Stomach (tissue), 9 donors: ENCODE results near the gene BCAS1. TPM values are rescaled to one million over a fixed set of nuclear protein-coding genes. Genes with fewer than 3 reads are reported as not detected.

Source experiments
- DNase-seq, 2 donors: peaks; one replicate each; pipeline versions ENCODE4 v3.0.0 to v3.0.0-alpha.2; 2013 to 2019
- H3K27ac ChIP-seq, 5 donors: fragments of 200-600 bp in 4 of 5; sonication (generic) in 4 of 5; one replicate each; pipeline ENCODE4 v1.5.1; 2013 to 2019; ENCODE audit warnings: mild to moderate bottlenecking in 1 of 5, moderate library complexity in 1 of 5
- H3K27me3 ChIP-seq, 3 donors: fragments of 200-600 bp; sonication (generic); one replicate each; pipeline ENCODE4 v1.5.1; 2017 to 2019; ENCODE audit warnings: mixed run types in 1 of 3
- H3K36me3 ChIP-seq, 4 donors: fragments of 200-600 bp; sonication (generic); 1 replicate in 3 of 4; 2 replicates in 1 of 4; pipeline ENCODE4 v1.5.1; 2016 to 2019
- H3K4me1 ChIP-seq, 4 donors: fragments of 200-600 bp; sonication (generic); one replicate each; pipeline ENCODE4 v1.5.1; 2016 to 2019
- H3K4me3 ChIP-seq, 4 donors: fragments of 200-600 bp; sonication (generic) in 3 of 4; one replicate each; pipeline ENCODE4 v1.5.1; 2016 to 2019; ENCODE audit warnings: mild to moderate bottlenecking in 1 of 4
- H3K9me3 ChIP-seq, 4 donors: fragments of 200-600 bp; sonication (generic); one replicate each; pipeline ENCODE4 v1.5.1; 2016 to 2019
- EP300 ChIP-seq: sonication (generic); formaldehyde crosslinking; IDR thresholded peaks from one replicate; pipeline ENCODE4 v1.6.1; 2017; ENCODE audit warnings: antibody characterized with exemption
- POLR2A ChIP-seq, 4 donors: fragments of 450-650 bp; IDR thresholded peaks; one replicate each; pipeline ENCODE4 v1.6.1; 2016; ENCODE audit warnings: antibody characterized with exemption in 4 of 4, control low read depth in 2 of 4, mild to moderate bottlenecking in 1 of 4, moderate library complexity in 1 of 4
- POLR2AphosphoS5 ChIP-seq, 3 donors: sonication (generic); formaldehyde crosslinking; IDR thresholded peaks; one replicate each; pipeline ENCODE4 v1.6.1; 2016; ENCODE audit warnings: antibody characterized with exemption in 3 of 3
- WGBS, 5 donors: extraction: QIAGEN DNeasy Blood & Tissue Kit in 3 of 5; methylation state at CpG; one replicate each; pipeline versions ENCODE4 v1.1.5 to v1.1.7; 2013 to 2018; 5-methylcytosine and 5-hydroxymethylcytosine counted together
- intact Hi-C: fragments of 100-400 bp; cut with DNase I; formaldehyde crosslinking; loops from one replicate; pipeline ENCODE4 v1.15.1; 2023; ENCODE audit warnings: low total_unique reads
- polyA plus RNA-seq, 3 donors: library from polyadenylated mRNA; stranded (reverse); fragments of 200-250 nt; gene quantifications; one replicate each; pipeline ENCODE4 v1.2.3, GENCODE V29; 2013
- total RNA-seq, 5 donors: library from RNA; depleted of rRNA; stranded (reverse); fragments of >200 nt; gene quantifications; one replicate each; pipeline versions ENCODE4 v1.1.0 to v1.2.3, GENCODE V29; 2014 to 2016
- TF ChIP-seq, protein P1 (sequence below), 7 experiments: fragments of 450-650 bp in 4 of 7; fragments of 200-600 bp in 3 of 7; sonication (generic) in 3 of 7; IDR thresholded peaks; one replicate each; pipeline ENCODE4 v1.5.1; 2016 to 2019; ENCODE audit warnings: antibody characterized with exemption in 7 of 7, control low read depth in 2 of 7, mild to moderate bottlenecking in 1 of 7
- donor health status: healthy with polysubstance abuse.
- donor health status: Bipolar disorder and iron deficiency.
- donor health status: healthy.

The BCAS1 gene
- total and polyA plus RNA-seq, 8 donors = 6.3 to 145 (median 84.6) TPM

DNA sequence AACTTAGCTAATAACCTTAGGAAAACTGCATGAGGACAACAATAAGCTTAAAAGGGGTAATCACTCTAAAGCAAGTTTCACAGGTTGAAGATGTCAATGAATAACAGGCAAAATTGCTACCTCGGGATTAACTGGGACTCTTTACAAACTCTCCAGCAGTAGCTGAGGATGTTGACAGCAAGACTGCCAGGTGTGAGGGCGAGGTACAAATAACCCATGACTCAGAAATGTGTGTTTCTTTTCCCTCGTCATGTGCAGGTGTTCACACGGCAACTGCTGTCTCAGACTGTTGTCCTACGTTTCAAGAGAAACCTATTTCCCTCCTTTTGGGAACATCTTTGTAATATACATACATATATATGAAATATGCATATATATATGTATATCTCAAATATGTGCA is 15.9 kb downstream of the BCAS1 start:
- intact Hi-C loops = no loop called here
- no peaks in the 10 kb centered on the region for H3K9me3 ChIP-seq
- 71 to 86% (median 74%) methylated on average over 5 of the region's 5 CpGs for WGBS, 5 donors
- H3K4me3 ChIP-seq = no peak overlapping the region
- no peak for DNase-seq
- H3K27me3 ChIP-seq = no peaks in the 10 kb centered on the region
- no peak overlapping the region for H3K27ac ChIP-seq
- no peaks in the 10 kb centered on the region for H3K4me1 ChIP-seq
- peaks cover 0 to 21% (median 10%) of the 10 kb centered on the region in 4 donors for H3K36me3 ChIP-seq
- TF ChIP-seq, protein P1, sequence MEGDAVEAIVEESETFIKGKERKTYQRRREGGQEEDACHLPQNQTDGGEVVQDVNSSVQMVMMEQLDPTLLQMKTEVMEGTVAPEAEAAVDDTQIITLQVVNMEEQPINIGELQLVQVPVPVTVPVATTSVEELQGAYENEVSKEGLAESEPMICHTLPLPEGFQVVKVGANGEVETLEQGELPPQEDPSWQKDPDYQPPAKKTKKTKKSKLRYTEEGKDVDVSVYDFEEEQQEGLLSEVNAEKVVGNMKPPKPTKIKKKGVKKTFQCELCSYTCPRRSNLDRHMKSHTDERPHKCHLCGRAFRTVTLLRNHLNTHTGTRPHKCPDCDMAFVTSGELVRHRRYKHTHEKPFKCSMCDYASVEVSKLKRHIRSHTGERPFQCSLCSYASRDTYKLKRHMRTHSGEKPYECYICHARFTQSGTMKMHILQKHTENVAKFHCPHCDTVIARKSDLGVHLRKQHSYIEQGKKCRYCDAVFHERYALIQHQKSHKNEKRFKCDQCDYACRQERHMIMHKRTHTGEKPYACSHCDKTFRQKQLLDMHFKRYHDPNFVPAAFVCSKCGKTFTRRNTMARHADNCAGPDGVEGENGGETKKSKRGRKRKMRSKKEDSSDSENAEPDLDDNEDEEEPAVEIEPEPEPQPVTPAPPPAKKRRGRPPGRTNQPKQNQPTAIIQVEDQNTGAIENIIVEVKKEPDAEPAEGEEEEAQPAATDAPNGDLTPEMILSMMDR (IDR thresholded peaks at IDR 0.05) = no peak
- no peak for TF ChIP-seq POLR2A (IDR thresholded peaks at IDR 0.05)
- no peak for TF ChIP-seq EP300
- no peak for TF ChIP-seq POLR2AphosphoS5 (IDR thresholded peaks at IDR 0.05)

DNA sequence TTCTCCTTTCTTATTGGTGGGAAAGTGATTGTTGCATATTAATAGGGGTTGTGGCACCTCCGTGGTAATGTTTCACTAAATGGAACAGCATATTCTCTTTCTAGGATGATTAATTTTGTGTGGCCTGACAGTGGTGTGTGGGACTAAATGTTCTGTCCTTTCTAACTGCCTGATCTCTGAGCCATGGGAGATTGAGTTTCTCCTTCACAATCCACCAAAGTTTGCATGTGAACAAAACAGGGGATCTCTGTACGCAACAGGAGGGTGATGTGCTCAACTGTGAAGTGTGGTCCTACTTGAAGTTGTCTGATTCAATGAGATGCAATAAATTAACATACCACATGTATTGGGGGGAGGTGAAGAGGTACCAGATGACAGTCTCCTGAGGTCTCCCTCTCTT is 19.3 kb downstream of the BCAS1 start:
- H3K36me3 ChIP-seq = peaks cover 0 to 15% (median 9%) of the 10 kb centered on the region in 4 donors
- intact Hi-C loops = no loop called here
- H3K4me1 ChIP-seq = no peaks in the 10 kb centered on the region
- H3K4me3 ChIP-seq = no peak overlapping the region
- H3K27me3 ChIP-seq = no peaks in the 10 kb centered on the region
- no peak for TF ChIP-seq POLR2A (IDR thresholded peaks at IDR 0.05)
- TF ChIP-seq, protein P1 (IDR thresholded peaks at IDR 0.05) = no peak
- TF ChIP-seq EP300 = no peak
- TF ChIP-seq POLR2AphosphoS5 (IDR thresholded peaks at IDR 0.05) = no peak
- no peak overlapping the region for H3K27ac ChIP-seq
- no peaks in the 10 kb centered on the region for H3K9me3 ChIP-seq
- no peak for DNase-seq
- WGBS, 5 donors = 77 to 93% (median 83%) methylated on average over 2 of the region's 2 CpGs

DNA sequence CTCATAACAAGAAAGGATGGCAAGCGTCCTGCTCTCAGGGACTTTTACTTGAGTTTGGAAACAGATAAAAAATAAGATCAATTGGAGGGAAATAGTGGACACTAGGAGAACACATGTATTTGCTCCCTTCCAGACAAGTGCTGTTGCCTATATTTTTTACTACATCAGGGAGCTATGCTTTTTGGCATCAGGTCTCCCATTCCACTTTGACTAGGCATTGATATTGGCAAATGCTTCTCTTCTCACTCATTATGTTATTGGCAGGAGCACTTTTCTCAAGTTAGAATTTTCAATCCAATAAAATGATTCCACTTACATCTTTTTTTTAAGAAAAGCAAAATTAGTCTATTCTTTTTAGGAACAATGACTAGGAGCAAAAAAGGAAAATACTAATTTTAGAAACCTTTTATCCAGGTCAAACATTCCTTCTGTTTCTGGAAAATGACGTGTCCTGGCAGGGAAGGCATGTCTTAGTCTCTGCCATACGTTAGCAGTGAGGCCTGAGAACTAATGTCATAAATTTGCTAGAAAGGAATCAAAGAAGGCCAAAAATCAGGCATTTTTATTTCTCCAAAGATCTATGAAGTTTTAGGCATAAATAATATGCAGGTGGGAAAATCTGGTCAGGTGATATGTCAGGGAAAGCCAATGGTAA is 21.4 kb downstream of the BCAS1 start:
- Histone ChIP-seq H3K4me3 (no peak overlapping the region), H3K9me3 (no peaks in the 10 kb centered on the region), H3K4me1 (no peaks in the 10 kb centered on the region), H3K27ac (no peak overlapping the region), H3K27me3 (no peaks in the 10 kb centered on the region), H3K36me3 (peaks cover 0 to 15% (median 7%) of the 10 kb centered on the region in 4 donors)
- intact Hi-C loops = no loop called here
- TF ChIP-seq POLR2AphosphoS5 (IDR thresholded peaks at IDR 0.05) (no peak), EP300 (no peak), POLR2A (IDR thresholded peaks at IDR 0.05) (no peak)
- TF ChIP-seq, protein P1 (IDR thresholded peaks at IDR 0.05) = no peak
- 79 to 94% (median 88%) methylated on average over 3 of the region's 3 CpGs for WGBS, 5 donors
- DNase-seq = no peak

DNA sequence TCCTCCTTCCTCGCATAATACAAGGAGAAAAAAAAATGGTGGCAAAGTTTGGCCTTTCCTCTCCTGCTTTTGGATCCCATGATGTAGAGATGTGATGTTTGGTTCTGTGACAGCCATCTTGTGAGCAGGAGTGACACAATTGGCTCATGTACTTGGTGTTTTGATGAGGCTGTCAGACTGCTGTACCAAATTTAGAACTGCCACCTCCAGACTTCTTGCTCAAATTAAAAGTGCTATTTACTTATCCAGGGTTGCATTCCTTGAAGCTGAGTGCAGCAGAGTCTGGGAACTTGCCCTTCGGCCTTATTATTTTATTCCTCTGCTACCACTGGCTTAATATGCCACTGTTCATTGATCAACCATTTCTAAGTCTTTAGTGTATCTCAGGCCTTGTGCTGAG is 21.9 kb downstream of the BCAS1 start:
- H3K36me3 ChIP-seq = peaks cover 0 to 15% (median 7%) of the 10 kb centered on the region in 4 donors
- 44 to 96% (median 89%) methylated on average over 2 of the region's 2 CpGs for WGBS, 5 donors
- no peaks in the 10 kb centered on the region for H3K9me3 ChIP-seq
- no peak overlapping the region for H3K4me3 ChIP-seq
- intact Hi-C loops = no loop called here
- no peak for DNase-seq
- H3K27ac ChIP-seq = no peak overlapping the region
- H3K4me1 ChIP-seq = no peaks in the 10 kb centered on the region
- no peaks in the 10 kb centered on the region for H3K27me3 ChIP-seq
- TF ChIP-seq POLR2A (IDR thresholded peaks at IDR 0.05) (no peak), EP300 (no peak), POLR2AphosphoS5 (IDR thresholded peaks at IDR 0.05) (no peak)
- TF ChIP-seq, protein P1 (IDR thresholded peaks at IDR 0.05) = no peak
